HG02885 (cell line): ENCODE measurements around the gene CISH.

Experiments used
- ATAC-seq: cut with Tn5 transposase; IDR thresholded peaks from one replicate; pipeline ENCODE4 v1.9.1; 2021; ENCODE audit warnings: mild to moderate bottlenecking; ENCODE audit not compliant: unreplicated experiment, poor library complexity

CISH gene

DNA sequence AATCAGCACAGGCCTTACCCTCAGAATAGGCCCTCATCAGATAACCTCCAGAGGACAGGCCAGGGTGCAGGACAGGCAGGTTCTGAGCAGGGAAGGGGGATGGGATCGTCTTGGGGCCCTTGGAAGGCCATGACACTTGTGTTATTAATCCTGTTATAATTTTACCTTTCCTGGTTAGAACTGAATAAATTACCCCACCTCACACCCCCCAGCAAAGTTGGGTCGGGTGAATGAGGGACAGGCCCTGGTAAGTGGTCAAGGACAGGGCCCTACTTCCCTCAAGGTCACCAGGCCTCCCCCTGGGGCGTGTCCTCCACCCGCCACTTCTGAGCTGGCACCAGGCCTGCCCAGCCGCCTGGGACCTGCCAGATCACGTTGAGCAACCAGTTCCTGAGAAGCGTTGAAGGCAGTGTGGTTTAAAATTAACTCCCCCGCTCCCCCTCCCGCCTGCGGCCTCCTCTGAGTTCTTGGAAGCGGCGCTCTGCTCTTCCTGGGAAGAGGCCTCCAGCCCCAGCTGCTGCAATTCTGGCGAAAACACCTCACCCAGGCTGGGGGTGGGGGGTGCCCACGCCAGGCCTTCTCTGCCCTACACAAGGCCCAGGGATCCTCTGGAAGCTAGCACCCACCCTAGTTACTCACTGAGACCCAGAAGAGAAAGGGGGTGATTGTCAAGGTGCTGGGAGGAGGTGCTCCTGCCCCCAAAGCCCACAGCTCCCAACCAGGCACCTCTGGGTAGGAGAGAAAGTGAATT lies 10.6 kb downstream of the CISH start:
- no peak for ATAC-seq

GRCh38 chr3:50600141-50600753 lies 11.3 kb downstream of the CISH start:
- no peak for ATAC-seq

GRCh38 chr3:50599716-50600118 lies 11.9 kb downstream of the CISH start:
- ATAC-seq, result no peak

GRCh38 chr3:50599115-50599715 lies 12.4 kb downstream of the CISH start:
- ATAC-seq, result no peak

DNA sequence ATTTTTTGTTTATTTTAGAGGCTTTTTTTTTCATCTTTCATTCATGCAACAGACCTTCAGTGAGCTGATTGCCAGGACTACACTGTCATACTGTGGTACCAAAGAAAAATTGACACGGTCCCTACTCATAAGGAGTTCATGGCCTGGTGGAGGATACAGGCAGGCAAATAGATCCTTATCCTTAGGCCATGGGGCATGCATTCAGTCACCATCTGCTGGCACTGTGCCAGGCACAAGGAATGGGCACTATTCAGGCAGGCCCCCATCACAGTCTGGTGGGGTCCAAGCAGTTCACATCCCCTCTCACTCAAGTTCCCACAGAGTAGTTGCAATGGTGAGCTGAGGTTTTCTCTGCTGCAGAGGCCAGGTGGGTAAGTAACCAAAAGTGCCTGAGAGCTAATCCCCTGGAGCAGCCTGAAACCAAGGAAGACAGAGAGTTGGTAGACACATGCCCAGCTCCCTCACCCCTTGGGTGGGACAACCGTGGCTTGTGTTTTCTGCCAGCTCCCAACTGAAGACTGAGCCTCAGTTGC lies 17.3 kb downstream of the CISH start:
- no peak for ATAC-seq

DNA sequence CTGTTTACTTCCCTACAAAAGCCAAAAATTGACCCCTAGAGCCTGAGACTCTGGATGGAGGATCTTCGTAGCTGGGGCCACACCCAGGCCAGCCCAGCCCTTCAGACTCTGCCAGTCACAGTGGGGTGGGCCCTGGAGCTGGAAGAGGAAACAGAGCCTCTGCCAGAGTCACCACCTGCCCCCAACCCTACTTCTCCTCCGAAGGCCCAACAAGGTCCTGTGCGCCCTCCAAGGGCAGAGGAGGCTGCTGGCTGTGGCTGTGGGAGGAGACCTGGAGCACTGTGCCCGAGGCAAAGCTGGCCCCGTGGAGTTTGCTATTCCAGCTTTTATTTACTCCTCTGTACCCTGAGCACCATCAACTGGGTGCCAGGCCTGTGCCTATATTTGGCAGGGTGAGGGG lies 19.0 kb downstream of the CISH start:
- ATAC-seq, result no peak

GRCh38 chr3:50591196-50591741 lies 20.3 kb downstream of the CISH start:
- peak; percentile 3 for ATAC-seq

DNA sequence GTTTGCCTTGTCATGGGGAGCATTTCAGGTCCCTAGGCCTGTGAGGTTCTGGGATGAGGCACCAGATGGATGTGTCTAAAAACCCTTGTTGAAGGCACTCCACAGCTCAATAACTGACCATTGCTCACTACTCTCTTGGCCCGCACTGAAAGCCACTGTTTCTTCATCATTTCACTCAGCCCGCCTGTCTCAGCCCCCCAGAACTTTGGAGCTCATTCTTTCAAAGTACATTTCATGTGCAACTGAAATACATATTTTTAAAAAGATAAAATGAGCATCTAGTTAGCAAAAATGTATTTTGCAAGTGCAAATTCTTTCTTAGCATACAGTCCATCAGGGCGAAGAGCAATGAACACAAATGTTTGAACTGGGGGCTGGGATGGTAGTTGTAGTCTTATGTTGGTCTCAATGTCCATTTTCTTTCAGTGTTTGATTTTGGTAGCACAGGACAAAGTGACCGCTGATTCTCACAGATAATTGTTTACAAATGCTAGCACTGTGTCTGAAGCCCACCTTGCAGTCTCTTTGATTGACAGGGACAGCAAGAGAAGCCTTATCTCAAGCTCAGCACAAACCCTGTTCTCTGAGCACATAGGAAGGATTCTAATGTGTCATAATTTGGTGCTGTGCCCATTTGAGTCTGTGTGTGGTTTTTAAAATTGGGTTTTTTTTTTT lies 22.7 kb downstream of the CISH start:
- no peak for ATAC-seq

- peak; percentile 44 for ATAC-seq
Measured at GRCh38 chr3:50587806-50588758, 23.5 kb downstream of the CISH start.

DNA sequence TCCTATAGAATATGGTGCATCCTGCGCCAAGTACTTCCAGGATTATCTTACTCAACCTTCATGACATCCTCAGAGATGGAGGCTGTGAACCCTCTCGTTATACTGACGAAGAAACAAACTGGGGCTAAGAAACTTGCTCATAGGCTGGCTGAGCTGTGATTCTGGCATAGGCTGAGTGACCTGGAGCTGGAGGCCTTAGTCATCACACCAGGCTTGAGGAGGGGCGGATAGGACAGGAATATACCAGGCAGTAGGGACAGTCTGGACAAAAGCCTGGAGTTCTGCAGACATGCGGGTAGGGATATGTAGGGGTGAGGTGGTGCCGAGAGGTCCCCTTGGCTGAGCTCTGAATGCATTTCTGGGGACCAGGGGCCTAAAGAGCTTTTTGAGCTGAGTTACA lies 24.2 kb downstream of the CISH start:
- ATAC-seq, result no peak

DNA sequence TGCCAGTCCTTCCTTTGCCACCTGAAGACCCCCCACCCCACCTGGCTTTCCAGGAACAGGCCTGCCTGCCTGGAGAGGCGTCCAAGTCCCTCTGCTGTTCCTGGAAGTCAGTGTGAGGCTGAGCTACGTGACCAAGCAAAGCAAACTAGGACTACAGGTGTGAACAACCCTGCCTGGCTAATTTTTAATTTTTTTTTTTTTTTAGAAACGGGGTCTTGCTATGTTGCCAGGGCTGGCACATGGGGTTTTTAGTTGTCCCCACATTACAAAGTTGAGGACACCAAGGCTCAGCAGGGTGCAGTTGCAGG lies 24.9 kb downstream of the CISH start:
- ATAC-seq, result no peak

DNA sequence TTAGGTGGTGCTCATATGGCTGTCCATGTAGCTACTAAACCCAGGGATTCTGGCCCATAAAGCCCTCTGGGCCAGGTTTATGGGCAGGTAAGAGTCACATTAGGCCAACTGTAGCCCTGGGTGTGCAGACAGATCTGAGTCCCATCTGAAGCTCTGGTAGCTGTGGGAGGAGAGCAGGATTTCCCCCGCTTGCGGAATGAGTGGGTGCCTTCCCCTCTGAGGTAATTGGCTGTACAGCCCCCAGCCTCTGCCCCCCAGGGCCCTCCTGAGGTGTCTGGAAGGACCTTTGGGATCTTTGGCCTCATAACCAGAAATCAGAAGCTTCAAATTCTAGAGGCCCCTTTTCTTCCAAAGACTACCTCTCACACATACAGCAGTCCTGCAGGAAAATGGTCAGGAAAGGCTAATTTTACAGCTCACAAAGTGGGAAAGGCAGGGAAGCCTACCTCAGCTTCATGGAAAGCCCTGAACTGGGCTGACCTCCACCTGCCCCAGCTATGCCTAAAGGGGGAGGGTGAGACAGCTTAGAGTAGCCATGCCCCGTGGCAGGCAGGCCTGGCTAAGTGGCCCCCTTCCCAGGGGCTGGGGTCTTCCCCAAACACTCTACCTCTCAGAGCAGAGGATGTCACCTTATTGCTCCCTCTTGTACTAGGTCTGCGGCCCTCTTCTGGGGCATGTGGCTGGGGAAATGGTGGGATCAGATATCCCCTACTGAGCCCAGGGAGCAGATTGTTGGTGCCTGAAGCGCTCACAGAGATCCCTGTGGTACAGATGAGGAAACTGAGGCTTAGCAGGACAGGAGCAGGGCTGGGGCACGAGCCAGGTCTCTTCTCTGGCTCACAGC lies 25.4 kb downstream of the CISH start:
- ATAC-seq, result no peak

- no peak for ATAC-seq
Measured at GRCh38 chr3:50584391-50584790, 27.2 kb downstream of the CISH start.

DNA sequence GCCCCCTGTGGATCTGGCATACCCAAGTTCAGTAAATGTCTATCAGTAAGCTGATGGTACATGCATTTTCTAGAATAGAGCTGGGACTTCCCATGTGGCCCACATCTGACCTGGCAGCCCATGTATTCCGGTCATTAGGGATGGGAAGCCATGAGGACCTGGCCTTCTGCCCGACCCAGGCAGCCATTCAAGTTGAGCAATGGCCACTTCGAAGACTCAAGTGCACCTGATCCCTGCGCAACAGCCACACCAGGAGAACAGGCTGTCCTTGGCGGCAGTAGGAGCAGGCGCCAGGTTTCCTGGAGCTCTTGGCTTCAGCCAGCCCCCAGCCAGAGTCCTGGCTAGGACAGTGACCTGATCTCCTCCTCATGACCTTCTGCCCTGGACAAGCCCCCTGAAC lies 27.7 kb downstream of the CISH start:
- ATAC-seq, result no peak

DNA sequence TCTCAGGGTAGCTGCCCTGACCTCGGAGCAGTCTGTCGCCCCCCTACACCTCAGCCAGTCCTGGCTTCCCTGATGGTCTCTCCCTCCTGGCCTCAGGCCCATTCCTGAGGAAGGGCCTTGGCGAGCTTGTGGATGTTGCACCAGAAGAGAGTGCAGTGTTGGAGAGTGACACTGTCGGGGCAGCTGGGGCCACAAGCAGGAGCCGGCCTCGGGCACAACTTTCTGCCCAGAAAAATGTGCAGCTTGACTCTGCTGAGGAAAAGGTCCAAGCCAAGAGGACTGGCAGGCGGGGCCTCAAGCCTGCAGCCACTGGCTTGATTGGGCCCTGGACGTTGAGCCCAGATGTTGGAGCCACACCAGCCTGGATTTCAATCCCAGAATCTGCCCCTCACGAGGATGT lies 29.5 kb downstream of the CISH start:
- no peak for ATAC-seq

DNA sequence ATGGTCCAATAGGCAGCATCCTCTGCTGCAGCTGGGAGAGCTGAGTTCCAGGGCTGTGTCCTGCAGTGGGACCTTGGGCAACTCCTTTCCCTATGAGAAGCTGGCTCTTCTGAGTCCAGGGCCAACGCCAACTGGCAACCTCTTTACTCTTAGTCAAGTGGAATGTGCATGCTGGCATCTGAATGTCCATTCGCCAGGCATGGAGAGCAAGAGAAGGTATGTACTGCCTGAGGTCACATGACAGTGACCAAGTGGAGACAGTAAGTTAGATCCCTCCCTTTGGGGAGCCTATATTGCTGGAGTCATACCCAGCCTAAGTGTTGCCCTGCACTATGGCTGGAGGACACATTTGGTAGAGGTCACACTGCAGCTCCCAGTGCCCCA lies 30.1 kb downstream of the CISH start:
- ATAC-seq, result no peak

- no peak for ATAC-seq
Measured at GRCh38 chr3:50580683-50581458, 30.7 kb downstream of the CISH start.

GRCh38 chr3:50577348-50577747 lies 34.2 kb downstream of the CISH start:
- ATAC-seq, result no peak
